HPDE6-E6E7 (cell line): Measurements from ENCODE around the gene PHKG2.
"Not testable (repeated sequence)": the region's sequence is repeated elsewhere in the genome, so short reads cannot be mapped to it uniquely, and the experiment has no call there.

ENCODE experiments used
- DNase-seq: peaks from one replicate; pipeline ENCODE4 v3.0.0; 2011; ENCODE audit warnings: missing footprints; ENCODE audit errors: extremely low spot score

PHKG2 gene

GRCh38 chr16:30747799-30748633, at the start of gene PHKG2:
PHKG2 (plus strand) TSS chr16:30748425; CDS start chr16:30748821, 396 bp downstream.
- DNase-seq, result peak; percentile 96

- peak; percentile 63 for DNase-seq
Observed at GRCh38 chr16:30698816-30699614, 49.2 kb upstream of the PHKG2 start, which contains the start of gene SRCAP. SRCAP (plus strand) TSS chr16:30699171; CDS start chr16:30700825, 1,654 bp downstream.

- DNase-seq, result no peak
Observed at GRCh38 chr16:30699615-30700099, 48.6 kb upstream of the PHKG2 start.

GRCh38 chr16:30700491-30700890, 47.7 kb upstream of the PHKG2 start:
- DNase-seq, result no peak

- DNase-seq, result no peak
Observed at GRCh38 chr16:30700971-30701370, 47.3 kb upstream of the PHKG2 start.

- not testable (repeated sequence) for DNase-seq
Observed at GRCh38 chr16:30703071-30703470, 45.2 kb upstream of the PHKG2 start.

- DNase-seq, result no peak
Observed at GRCh38 chr16:30703971-30704370, 44.3 kb upstream of the PHKG2 start.

GRCh38 chr16:30706046-30706445, 42.2 kb upstream of the PHKG2 start:
- no peak for DNase-seq

GRCh38 chr16:30710971-30711370, 37.3 kb upstream of the PHKG2 start:
- DNase-seq, result no peak

GRCh38 chr16:30711712-30712111, 36.5 kb upstream of the PHKG2 start:
- no peak for DNase-seq

GRCh38 chr16:30715750-30716445, 32.3 kb upstream of the PHKG2 start:
- no peak for DNase-seq

- no peak for DNase-seq
Observed at GRCh38 chr16:30720086-30720485, 28.1 kb upstream of the PHKG2 start.

GRCh38 chr16:30720694-30721093, 27.5 kb upstream of the PHKG2 start:
- DNase-seq, result no peak

- DNase-seq, result no peak
Observed at GRCh38 chr16:30721167-30721566, 27.1 kb upstream of the PHKG2 start.

- no peak for DNase-seq
Observed at GRCh38 chr16:30721606-30722005, 26.6 kb upstream of the PHKG2 start.

GRCh38 chr16:30722443-30722842, 25.8 kb upstream of the PHKG2 start:
- no peak for DNase-seq

- DNase-seq, result no peak
Observed at GRCh38 chr16:30722916-30723315, 25.3 kb upstream of the PHKG2 start.

- no peak for DNase-seq
Observed at GRCh38 chr16:30723725-30724355, 24.4 kb upstream of the PHKG2 start.

- DNase-seq, result no peak
Observed at GRCh38 chr16:30724641-30725417, 23.4 kb upstream of the PHKG2 start.

- DNase-seq, result no peak
Observed at GRCh38 chr16:30725418-30725792, 22.8 kb upstream of the PHKG2 start.

GRCh38 chr16:30728321-30728720, 19.9 kb upstream of the PHKG2 start:
- DNase-seq, result no peak
